GM12878 (cell line): ENCODE results near the gene ANKDD1B. TPM values are rescaled to one million over a fixed set of nuclear protein-coding genes. Genes with fewer than 3 reads are reported as not detected.

Source experiments
- ATAC-seq: fragments of 200-7000 bp; cut with Tn5 transposase; 3 replicates; pipeline ENCODE4 v1.9.1; 2020; ENCODE audit warnings: mild to moderate bottlenecking, moderate library complexity
- BruUV-seq: library from RNA; stranded (reverse); fragments of 400-500 nt; replicated peaks from 2 replicates; lab custom pipeline; 2021; lab: Mats Ljungman, UMichigan
- CTCF ChIA-PET: fragments of 300-600 bp; sonication (Branson Sonifier 250); formaldehyde crosslinking; extraction: SDS; loops from one replicate; lab custom pipeline; 2021; ENCODE audit warnings: inconsistent platforms; lab: Yijun Ruan, JAX
- POLR2A ChIA-PET: fragments of 350-600 bp; formaldehyde crosslinking; extraction: SDS; loops from one replicate; lab custom pipeline; 2021; ENCODE audit warnings: inconsistent platforms; lab: Charles Lee
- RAD21 ChIA-PET: fragments of 300-600 bp; sonication (Branson Sonifier 250); formaldehyde crosslinking; loops from one replicate; lab custom pipeline; 2023; ENCODE audit warnings: antibody characterized with exemption; ENCODE audit not compliant: unreplicated experiment; lab: Charles Lee
- SMC1A ChIA-PET: fragments of 300-600 bp; sonication (Branson Sonifier 250); formaldehyde crosslinking; loops from one replicate; lab custom pipeline; 2023; ENCODE audit not compliant: unreplicated experiment, uncharacterized antibody; lab: Charles Lee
- DNase-seq: peaks from one replicate; pipeline ENCODE4 v3.0.0-alpha.2; 2011; ENCODE audit warnings: low read depth, low spot score
- FAIRE-seq: peaks from 3 replicates; lab custom pipeline; 2011; peaks lifted over from hg19 to GRCh38; lab: Jason Lieb, UNC
- H2AFZ ChIP-seq: 2 replicates; pipeline ENCODE4 v1.6.0; 2011; ENCODE audit warnings: low read depth, low read length, control low read depth; ENCODE audit not compliant: control insufficient read depth
- H3K27ac ChIP-seq: 2 replicates; pipeline ENCODE4 v1.5.1; 2011; ENCODE audit warnings: control low read depth; ENCODE audit not compliant: control insufficient read depth, insufficient read depth
- H3K27me3 ChIP-seq, 2 experiments: replicated peaks in 1 of 2; 2 replicates each; pipeline versions ENCODE4 v1.6.0 to v1.6.1; 2011; ENCODE audit warnings: low read length in 1 of 2; ENCODE audit not compliant: control insufficient read depth in 2 of 2, insufficient read depth in 2 of 2
- H3K36me3 ChIP-seq, 2 experiments: 2 replicates each; pipeline ENCODE4 v1.5.1; 2011; ENCODE audit warnings: low read length in 1 of 2; ENCODE audit not compliant: control insufficient read depth in 2 of 2, insufficient read depth in 2 of 2
- H3K4me1 ChIP-seq: 2 replicates; pipeline ENCODE4 v1.6.1; 2011; ENCODE audit warnings: mild to moderate bottlenecking, low read length, moderate library complexity, mixed read lengths; ENCODE audit not compliant: control insufficient read depth, insufficient read depth
- H3K4me2 ChIP-seq: 2 replicates; pipeline ENCODE4 v1.6.0; 2011; ENCODE audit warnings: control low read depth; ENCODE audit not compliant: control insufficient read depth, insufficient read depth
- H3K4me3 ChIP-seq: fragments of 200-600 bp; sonication (generic); 2 replicates; pipeline ENCODE4 v1.5.1; 2016
- H3K79me2 ChIP-seq: 2 replicates; pipeline ENCODE4 v1.6.0; 2011; ENCODE audit warnings: low read length; ENCODE audit not compliant: control insufficient read depth, insufficient read depth
- H3K9ac ChIP-seq: 2 replicates; pipeline ENCODE4 v1.8.0; 2011; ENCODE audit warnings: low read length, control low read depth, mixed read lengths; ENCODE audit not compliant: control insufficient read depth, insufficient read depth
- H3K9me3 ChIP-seq: replicated peaks from 3 replicates; pipeline ENCODE4 v1.5.1; 2011; ENCODE audit warnings: mild to moderate bottlenecking, low read length; ENCODE audit not compliant: control insufficient read depth, insufficient read depth
- H4K20me1 ChIP-seq: 2 replicates; pipeline ENCODE4 v1.6.0; 2011; ENCODE audit not compliant: control insufficient read depth, insufficient read depth
- EP300 ChIP-seq, 2 experiments: fragments of 150-350 bp in 1 of 2; IDR thresholded peaks; 2 replicates each; pipeline ENCODE4 v1.6.1; 2011 to 2012; ENCODE audit warnings: low read depth in 2 of 2, low read length in 2 of 2, borderline replicate concordance in 1 of 2, improper control_type of control experiment in 1 of 2, inconsistent platforms in 1 of 2; ENCODE audit not compliant: control insufficient read depth in 1 of 2
- GATAD2B ChIP-seq: fragments of 450-650 bp; conservative IDR thresholded peaks from 2 replicates; pipeline ENCODE4 v1.6.1; 2017; ENCODE audit warnings: low read depth, mild to moderate bottlenecking, moderate library complexity
- HDAC2 ChIP-seq: fragments of 200-600 bp; sonication (generic); IDR thresholded peaks from 2 replicates; pipeline ENCODE4 v1.6.1; 2017
- NBN ChIP-seq: fragments of 450-650 bp; IDR thresholded peaks from 2 replicates; pipeline ENCODE4 v1.6.1; 2016
- NFYA ChIP-seq: IDR thresholded peaks from 2 replicates; pipeline ENCODE4 v1.6.1; 2011; ENCODE audit warnings: low read depth, mild to moderate bottlenecking, low read length, improper control_type of control experiment, borderline replicate concordance
- RCOR1 ChIP-seq: conservative IDR thresholded peaks from 2 replicates; pipeline ENCODE4 v1.6.1; 2012; ENCODE audit warnings: low read depth, low read length, improper control_type of control experiment
- STAT1 ChIP-seq: fragments of 450-650 bp; conservative IDR thresholded peaks from 2 replicates; pipeline ENCODE4 v1.6.1; 2014; ENCODE audit warnings: antibody characterized with exemption, mild to moderate bottlenecking
- SUZ12 ChIP-seq: fragments of 200-600 bp; sonication (generic); IDR thresholded peaks from one replicate; pipeline ENCODE4 v1.6.1; 2018; ENCODE audit warnings: antibody characterized with exemption, mild to moderate bottlenecking; ENCODE audit not compliant: unreplicated experiment
- ZBED1 ChIP-seq: IDR thresholded peaks from 2 replicates; pipeline ENCODE4 v1.6.1; 2016; ENCODE audit warnings: borderline replicate concordance
- ZNF24 ChIP-seq: fragments of 450-650 bp; IDR thresholded peaks from 2 replicates; pipeline ENCODE4 v1.6.1; 2017; ENCODE audit warnings: antibody characterized with exemption, mild to moderate bottlenecking
- WGBS: methylation state at CpG from one replicate; pipeline ENCODE4 v1.1.6; 2016; ENCODE audit warnings: low lambda C conversion rate; ENCODE audit not compliant: insufficient replicate concordance, insufficient coverage; ENCODE audit errors: missing lambda C conversion rate; 5-methylcytosine and 5-hydroxymethylcytosine counted together
- in situ Hi-C: fragments of 300-500 bp; cut with MboI; formaldehyde crosslinking; loops from 9 replicates; pipeline ENCODE4 v1.14.3; 2018; ENCODE audit warnings: mixed read lengths
- intact Hi-C: fragments of 100-400 bp; cut with micrococcal nuclease; formaldehyde crosslinking; loops from one replicate; pipeline ENCODE4 v1.14.2; 2022; ENCODE audit not compliant: unreplicated experiment
- polyA plus RNA-seq, 11 experiments: library from polyadenylated mRNA; depleted of rRNA in 4 of 11; unstranded in 6 of 11; stranded (reverse) in 5 of 11; fragments of >200 nt; fragmentation: Nextera tagmentation in 4 of 11; fragmentation: Illumina TruSeq in 1 of 11; extraction: Ambion mirVana in 4 of 11; extraction: Trizol in 1 of 11; gene quantifications; 1 replicate in 1 of 11; 2 replicates in 10 of 11; pipeline versions ENCODE4 v1.2.1 to v1.2.3, GENCODE V29; 2011 to 2016; ENCODE audit warnings: inconsistent platforms in 2 of 11, missing spikeins in 2 of 11, low read depth in 1 of 11
- total RNA-seq, 4 experiments: library from RNA; depleted of rRNA in 3 of 4; stranded (reverse); fragments of >200 nt in 3 of 4; fragmentation: Illumina TruSeq in 1 of 4; extraction: Trizol in 1 of 4; gene quantifications; 2 replicates each; pipeline versions ENCODE4 v1.2.1 to v1.2.3, GENCODE V29; 2013 to 2021
- TF ChIP-seq, protein P1 (sequence below): fragments of 450-650 bp; IDR thresholded peaks from 2 replicates; pipeline ENCODE4 v1.6.1; 2016; ENCODE audit warnings: mild to moderate bottlenecking, moderate library complexity, borderline replicate concordance

Gene ANKDD1B
- total and polyA plus RNA-seq, 10 of the 15 experiments (the other 5 are each of a cell fraction or from before 2014, with no cell fraction given): 0.34 to 2.4 (median 0.80) TPM

DNA sequence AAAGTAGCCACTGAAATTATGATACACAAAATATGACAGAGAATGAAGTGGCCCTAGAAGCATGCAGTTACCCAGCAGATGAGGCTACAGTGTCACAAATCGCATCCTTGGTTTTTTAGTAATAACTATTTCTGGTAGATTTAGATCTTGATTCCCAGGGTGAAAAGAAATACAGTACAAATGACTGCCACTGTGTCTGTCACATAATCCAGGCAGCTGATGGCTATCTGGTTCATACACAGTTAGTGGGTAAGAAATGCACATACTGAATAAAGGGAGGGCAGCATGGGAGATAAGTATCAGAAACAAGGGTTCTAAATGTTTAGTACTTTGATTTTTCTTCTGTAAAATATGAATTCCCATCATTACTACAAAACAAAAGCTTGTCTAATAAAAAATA is 64.5 kb downstream of the ANKDD1B start:
- ATAC-seq: no peak
- BruUV-seq: no TSS peak
- FAIRE-seq: no peak
- H3K36me3 ChIP-seq: peaks cover 0 to 10% of the 10 kb centered on the region in 2 experiments; a peak in 2 of 4 replicates
- H2AFZ ChIP-seq: no peak overlapping the region
- 100% methylated on average over 1 of the region's 1 CpG for WGBS
- ChIA-PET CTCF (no interaction called here), RAD21 (interaction anchor here (1.4 kb wide), 1 partner anchor 154 kb away, joined by 3 read pairs; no protein-coding TSS in a partner anchor), POLR2A (no interaction called here), SMC1A (interaction anchor here (0.6 to 1.7 kb wide), 4 partner anchors 14 to 335 kb away, joined by 3 to 4 read pairs (median 4); no protein-coding TSS in a partner anchor)
- in situ Hi-C loops (no loop called here), intact Hi-C loops (loop anchor here (10.0 kb wide), 1 partner anchor 631 kb away; no protein-coding TSS in a partner anchor)
- DNase-seq: no peak
- H3K79me2 ChIP-seq: no peaks in the 10 kb centered on the region
- no peak overlapping the region for H3K4me2 ChIP-seq
- no peaks in the 10 kb centered on the region for H3K9me3 ChIP-seq
- H3K4me1 ChIP-seq: no peaks in the 10 kb centered on the region
- H3K27me3 ChIP-seq: no peaks in the 10 kb centered on the region
- TF ChIP-seq GATAD2B (no peak), RCOR1 (no peak), EP300 (IDR thresholded peaks at IDR 0.05; ENCODE audit: borderline replicate concordance in 1 of 2, control insufficient read depth in 1 of 2, low read depth in 2 of 2, low read length in 2 of 2) (no peak), STAT1 (no peak)
- H3K4me3 ChIP-seq: no peak overlapping the region
- H4K20me1 ChIP-seq: 0 out of 2 replicates have a peak, but pooled peaks cover 2% of the 10 kb centered on the region
- no peak overlapping the region for H3K27ac ChIP-seq
- no peak overlapping the region for H3K9ac ChIP-seq

DNA sequence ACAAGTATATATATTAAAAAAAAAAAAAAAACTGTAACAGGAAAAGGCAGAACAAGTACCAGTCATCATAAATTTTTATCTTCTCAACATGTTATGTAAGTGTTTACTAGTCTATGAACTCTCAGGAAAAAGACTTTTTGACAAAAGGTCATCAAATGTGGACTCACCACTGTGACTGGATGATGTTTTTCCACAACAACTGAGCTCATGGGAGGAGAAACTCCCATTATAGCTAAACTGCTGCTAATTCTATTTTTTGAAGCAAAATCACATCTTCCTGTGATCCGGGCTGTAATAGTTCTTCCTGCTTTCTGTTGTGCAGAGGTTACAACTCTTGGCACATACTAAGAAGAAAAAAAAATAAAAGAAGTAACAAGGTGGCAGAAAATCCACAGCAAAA is 66.4 kb downstream of the ANKDD1B start:
- H3K36me3 ChIP-seq: peaks cover 0 to 10% of the 10 kb centered on the region in 2 experiments; a peak in 2 of 4 replicates
- H2AFZ ChIP-seq: no peak overlapping the region
- CTCF ChIA-PET: interaction anchor here (0.7 to 1.1 kb wide), 4 partner anchors 8 to 332 kb away, joined by 3 read pairs; no protein-coding TSS in a partner anchor
- intact Hi-C loops: loop anchor here (10.0 kb wide), 1 partner anchor 633 kb away; no protein-coding TSS in a partner anchor
- FAIRE-seq (no peak), ATAC-seq (no peak), DNase-seq (no peak)
- 100% methylated on average over 1 of the region's 1 CpG for WGBS
- no peak overlapping the region for H3K27ac ChIP-seq
- no peaks in the 10 kb centered on the region for H3K9me3 ChIP-seq
- H3K9ac ChIP-seq: no peak overlapping the region
- no peak overlapping the region for H3K4me2 ChIP-seq
- no TSS peak for BruUV-seq
- H3K4me3 ChIP-seq: no peak overlapping the region
- H3K4me1 ChIP-seq: no peaks in the 10 kb centered on the region
- POLR2A ChIA-PET: interaction anchor here (1.0 to 1.1 kb wide), 2 partner anchors 326 to 446 kb away, joined by 3 read pairs; no protein-coding TSS in a partner anchor
- no peaks in the 10 kb centered on the region for H3K27me3 ChIP-seq
- no peaks in the 10 kb centered on the region for H3K79me2 ChIP-seq
- in situ Hi-C loops: no loop called here
- SMC1A ChIA-PET: interaction anchor here (0.6 to 4.4 kb wide), 6 partner anchors 10 to 440 kb away, joined by 3 to 53 read pairs (median 3); partner anchors contain the start of gene ANKRD31
- RAD21 ChIA-PET: interaction anchor here (1.2 to 4.9 kb wide), 6 partner anchors 8 to 440 kb away, joined by 3 to 38 read pairs (median 4); partner anchors contain the start of gene ANKRD31
- 0 out of 2 replicates have a peak, but pooled peaks cover 2% of the 10 kb centered on the region for H4K20me1 ChIP-seq
- no peak for TF ChIP-seq NFYA
- no peak for TF ChIP-seq ZNF24
- no peak for TF ChIP-seq ZBED1
- TF ChIP-seq SUZ12: no peak
- no peak for TF ChIP-seq HDAC2
- no peak for TF ChIP-seq NBN
- TF ChIP-seq, protein P1, sequence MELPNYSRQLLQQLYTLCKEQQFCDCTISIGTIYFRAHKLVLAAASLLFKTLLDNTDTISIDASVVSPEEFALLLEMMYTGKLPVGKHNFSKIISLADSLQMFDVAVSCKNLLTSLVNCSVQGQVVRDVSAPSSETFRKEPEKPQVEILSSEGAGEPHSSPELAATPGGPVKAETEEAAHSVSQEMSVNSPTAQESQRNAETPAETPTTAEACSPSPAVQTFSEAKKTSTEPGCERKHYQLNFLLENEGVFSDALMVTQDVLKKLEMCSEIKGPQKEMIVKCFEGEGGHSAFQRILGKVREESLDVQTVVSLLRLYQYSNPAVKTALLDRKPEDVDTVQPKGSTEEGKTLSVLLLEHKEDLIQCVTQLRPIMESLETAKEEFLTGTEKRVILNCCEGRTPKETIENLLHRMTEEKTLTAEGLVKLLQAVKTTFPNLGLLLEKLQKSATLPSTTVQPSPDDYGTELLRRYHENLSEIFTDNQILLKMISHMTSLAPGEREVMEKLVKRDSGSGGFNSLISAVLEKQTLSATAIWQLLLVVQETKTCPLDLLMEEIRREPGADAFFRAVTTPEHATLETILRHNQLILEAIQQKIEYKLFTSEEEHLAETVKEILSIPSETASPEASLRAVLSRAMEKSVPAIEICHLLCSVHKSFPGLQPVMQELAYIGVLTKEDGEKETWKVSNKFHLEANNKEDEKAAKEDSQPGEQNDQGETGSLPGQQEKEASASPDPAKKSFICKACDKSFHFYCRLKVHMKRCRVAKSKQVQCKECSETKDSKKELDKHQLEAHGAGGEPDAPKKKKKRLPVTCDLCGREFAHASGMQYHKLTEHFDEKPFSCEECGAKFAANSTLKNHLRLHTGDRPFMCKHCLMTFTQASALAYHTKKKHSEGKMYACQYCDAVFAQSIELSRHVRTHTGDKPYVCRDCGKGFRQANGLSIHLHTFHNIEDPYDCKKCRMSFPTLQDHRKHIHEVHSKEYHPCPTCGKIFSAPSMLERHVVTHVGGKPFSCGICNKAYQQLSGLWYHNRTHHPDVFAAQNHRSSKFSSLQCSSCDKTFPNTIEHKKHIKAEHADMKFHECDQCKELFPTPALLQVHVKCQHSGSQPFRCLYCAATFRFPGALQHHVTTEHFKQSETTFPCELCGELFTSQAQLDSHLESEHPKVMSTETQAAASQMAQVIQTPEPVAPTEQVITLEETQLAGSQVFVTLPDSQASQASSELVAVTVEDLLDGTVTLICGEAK: no peak
